ENCODE data around the gene PIGU.

- no peak for TF ChIP-seq CTCF (IDR thresholded peaks at IDR 0.05 in 2 of 3, conservative IDR thresholded peaks at IDR 0.05 in 1 of 3; ENCODE audit: borderline replicate concordance in 1 of 3, insufficient read depth in 1 of 3, low read depth in 2 of 3, low read length in 2 of 3)
- no peak for TF ChIP-seq REST (IDR thresholded peaks at IDR 0.05; ENCODE audit: low read depth)
- TF ChIP-seq POLR2AphosphoS5 (IDR thresholded peaks at IDR 0.05; ENCODE audit: low read depth, low read length), result peak; percentile 91
Observed at GRCh38 chr20:34676642-34677373, at the start of gene PIGU.
